NCI-H82 treated with DMSO at 0.1 percent for 48 hours (cell line): ENCODE measurements around the gene FN3K.

Experiments used
- DNase-seq: peaks from one replicate; lab custom pipeline; 2025; ENCODE audit not compliant: unreplicated experiment; lab: John Stamatoyannopoulos, UW

The FN3K gene

DNA sequence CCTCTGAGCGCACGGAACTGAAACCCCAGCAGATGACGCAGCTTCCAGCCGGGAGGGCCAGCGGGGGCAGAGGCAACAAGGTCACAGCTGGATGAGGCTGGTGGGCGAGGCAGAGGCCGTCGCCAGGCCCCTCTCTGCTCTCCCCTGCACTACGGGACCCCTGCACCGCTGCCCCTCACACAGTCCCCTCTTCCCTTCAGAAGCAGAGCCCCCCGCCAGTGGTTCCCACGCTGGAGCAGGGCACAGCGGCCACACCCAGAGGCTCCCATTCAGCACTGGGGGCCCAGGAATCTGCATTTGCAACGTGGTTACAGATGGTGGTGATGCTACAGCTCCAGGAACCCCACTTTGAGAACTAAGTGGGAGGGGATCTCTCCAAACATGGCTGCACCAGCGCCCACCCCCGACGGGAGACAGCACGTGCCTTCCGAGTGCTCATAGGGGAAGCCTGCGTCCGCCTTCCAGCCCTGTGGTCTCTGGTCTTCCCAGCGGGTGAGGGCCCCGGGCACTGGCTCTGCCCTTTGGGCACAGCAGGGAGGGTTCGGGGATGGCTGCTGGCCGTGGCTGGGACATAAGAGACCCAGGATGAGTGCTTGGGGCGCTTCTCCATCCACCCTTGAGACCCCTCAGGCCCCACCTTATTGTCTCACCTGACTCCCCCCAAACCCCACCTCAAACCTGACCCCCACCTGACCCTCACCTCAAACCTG is 32.2 kb upstream of the FN3K start:
- DNase-seq, result no peak

DNA sequence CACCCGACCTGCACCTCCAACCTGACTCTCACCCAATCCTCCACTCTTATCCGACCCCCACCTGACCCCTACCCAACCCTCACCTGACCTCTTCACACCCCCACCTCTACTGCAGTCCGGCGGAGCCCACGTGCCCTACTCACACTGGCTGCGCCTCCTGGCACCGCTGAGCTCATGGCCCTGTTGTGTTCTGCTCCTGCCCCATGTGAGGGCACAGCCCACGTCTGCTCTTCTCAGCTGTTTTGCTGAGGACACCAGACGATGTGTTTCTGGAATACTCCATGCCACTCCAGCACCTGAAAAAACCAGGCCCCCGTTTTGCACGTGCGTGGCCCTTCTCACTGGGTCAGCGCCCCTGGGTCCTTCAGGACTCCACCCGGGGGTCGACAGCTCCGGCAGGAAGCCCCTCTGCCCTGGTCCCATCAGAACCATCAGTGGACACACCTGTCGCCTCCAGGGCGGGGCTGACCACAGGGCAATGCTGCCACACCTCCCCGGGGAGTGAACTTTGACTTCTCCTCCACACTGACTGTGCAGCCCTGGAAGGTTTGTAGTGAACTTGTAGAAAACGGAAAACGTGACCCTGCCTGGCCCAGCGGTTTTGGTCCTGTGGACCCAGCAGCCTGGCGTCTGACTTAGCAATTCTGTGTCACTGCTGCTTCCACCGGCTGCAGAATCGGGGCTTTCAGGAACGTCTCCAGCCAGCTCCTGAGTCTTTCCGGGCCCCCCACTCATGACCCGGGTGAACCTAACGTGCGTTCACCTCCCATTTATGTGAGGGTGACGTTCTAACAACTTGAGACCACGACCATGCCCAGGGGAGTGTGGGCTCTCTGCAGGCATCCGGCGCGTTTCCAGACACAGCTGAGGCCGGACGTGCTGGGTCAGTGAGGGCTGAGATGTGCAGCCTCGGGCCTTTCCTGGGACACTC is 31.2 kb upstream of the FN3K start:
- no peak for DNase-seq

DNA sequence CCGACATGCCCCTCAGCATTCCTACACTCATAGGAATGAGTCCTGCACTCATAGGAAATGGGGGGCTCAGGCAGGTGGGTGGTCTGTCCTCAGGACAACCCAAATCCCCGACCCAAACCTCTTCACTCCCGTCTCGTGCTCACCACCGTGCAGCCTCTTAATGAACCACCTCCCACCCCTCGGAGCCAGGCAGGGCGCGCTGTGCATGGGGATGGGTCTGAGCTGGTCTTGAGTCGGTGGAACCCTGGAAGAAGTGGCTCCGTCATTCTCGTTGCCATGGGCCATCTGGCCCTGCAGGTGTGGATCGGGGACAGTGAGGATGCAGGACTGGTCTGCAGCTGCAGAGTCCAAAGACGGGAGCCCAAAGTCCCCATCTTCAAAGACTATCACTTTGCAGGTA is 30.5 kb upstream of the FN3K start:
- no peak for DNase-seq

DNA sequence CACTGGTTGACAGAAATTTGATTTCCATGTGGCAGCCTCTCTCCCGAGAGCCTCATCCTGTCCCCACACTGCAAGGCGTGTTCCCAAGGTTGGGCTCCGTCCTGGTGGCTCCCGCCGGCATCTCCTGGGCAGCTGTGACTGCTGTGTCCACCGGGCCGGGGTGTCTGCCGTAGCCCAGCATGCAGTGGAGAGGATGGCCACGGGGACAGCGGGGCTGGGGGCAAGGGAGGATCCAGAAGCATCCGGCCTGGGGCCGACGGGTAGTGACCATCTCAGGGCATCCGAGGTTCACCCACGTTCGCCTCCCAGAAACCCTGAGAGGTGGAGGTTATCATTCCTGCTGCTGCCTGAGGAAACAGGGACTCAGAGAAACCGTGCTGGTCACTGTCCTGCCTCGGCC is 29.7 kb upstream of the FN3K start:
- DNase-seq, result no peak

DNA sequence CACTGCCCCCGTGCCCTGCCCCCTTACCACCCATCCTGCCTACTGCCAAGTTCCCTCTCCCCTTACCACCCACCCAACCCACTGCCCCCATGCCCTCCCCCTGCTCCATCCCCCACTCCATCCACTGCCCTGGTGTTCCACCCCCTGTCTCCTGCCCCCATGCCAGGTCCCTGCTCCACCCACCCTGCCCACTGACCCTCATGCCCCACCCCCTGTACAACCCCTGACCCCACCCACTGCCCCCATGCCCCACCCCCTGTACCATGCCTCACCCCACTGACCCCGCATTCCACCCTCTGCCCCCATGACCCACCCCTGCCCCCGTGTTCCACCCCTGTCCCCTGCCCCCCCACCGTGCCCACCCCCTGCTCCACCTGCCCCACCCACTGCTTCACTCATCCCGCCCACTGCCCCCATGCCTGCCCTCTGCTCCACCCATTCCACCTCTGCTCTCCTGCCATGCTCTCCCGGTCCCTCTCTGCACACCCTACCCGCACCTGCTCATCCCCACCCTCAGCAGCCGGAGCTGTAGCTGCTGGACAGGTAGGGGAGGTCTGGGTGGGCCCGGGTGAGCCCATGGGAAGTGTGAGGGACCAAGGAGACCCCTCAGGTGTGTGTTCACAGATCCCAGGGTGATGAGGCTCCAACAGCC is 26.3 kb upstream of the FN3K start:
- no peak for DNase-seq

DNA sequence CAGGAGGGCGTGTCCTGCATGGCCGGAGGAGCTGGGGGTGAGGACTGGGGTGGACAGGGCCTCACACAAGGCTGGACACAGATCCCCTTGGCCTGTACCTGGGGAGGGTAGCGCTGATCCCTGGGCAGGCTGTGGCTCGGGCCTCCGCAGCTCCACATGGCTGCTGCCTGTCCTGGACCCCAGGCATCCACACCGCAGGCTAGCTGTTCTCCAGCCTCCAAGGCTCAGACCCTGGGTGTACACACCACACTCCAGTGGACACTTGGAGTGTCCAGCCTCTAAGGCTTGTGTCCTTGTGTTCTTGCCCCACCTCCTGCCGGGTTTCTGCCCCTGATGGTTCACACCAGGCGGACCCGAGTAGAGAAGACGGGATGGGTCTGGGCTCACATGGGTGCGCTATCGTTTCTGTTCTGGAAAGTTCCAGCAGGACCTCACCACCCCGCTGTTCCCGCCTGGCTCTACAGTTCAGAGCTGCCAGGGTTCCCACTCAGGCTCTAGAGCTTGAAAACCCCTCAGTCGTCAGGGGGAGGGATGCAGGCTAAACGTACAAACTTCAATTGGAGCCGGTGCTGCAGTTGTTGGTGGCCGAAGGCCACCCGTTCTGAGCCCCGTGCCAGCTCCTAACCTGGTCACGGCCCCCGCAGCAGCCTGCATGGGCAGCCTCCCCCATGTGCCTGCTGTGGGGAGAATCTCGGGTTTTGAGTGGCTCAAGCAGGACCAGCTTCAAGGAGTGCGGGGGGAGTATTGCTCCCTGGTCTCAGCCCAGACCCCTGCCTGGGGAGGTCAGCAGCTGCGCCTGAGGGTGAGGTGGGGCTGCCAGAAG is 25.5 kb upstream of the FN3K start:
- no peak for DNase-seq

DNA sequence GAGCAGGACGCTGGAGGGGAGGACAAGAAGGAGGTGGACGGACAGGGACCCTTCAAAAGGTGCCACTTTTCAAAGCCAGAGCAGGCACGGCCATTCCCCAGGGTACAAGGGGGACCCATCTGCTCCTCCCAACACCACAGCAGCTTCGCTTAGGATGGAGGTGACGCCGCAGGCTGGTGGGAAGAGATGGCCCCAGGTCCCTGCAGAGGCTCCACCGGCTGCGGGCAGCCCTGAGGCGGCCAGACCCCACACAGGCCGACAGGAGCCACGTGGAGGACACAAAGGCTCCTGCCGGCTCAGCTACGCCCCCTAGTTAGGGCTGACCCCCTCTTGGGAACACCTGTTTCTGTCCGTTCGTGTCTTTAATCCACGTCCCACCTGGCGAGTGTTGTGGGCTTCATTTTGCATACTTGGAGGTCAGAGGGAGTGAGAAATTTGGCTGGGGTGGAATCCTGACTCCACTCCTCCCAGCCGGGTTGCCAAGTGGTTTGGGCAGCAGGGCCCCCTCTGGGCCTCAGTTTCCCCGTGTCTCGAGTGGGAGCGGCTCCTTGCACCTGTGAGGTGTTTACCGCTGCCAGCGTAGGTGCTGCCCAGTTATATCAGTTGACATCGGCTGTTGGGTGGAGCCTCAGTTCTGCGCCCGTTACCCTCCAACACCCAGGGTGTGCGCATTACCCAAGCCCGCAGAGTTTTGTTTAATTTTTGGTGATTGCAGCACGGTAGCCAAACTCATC is 24.7 kb upstream of the FN3K start:
- no peak for DNase-seq

DNA sequence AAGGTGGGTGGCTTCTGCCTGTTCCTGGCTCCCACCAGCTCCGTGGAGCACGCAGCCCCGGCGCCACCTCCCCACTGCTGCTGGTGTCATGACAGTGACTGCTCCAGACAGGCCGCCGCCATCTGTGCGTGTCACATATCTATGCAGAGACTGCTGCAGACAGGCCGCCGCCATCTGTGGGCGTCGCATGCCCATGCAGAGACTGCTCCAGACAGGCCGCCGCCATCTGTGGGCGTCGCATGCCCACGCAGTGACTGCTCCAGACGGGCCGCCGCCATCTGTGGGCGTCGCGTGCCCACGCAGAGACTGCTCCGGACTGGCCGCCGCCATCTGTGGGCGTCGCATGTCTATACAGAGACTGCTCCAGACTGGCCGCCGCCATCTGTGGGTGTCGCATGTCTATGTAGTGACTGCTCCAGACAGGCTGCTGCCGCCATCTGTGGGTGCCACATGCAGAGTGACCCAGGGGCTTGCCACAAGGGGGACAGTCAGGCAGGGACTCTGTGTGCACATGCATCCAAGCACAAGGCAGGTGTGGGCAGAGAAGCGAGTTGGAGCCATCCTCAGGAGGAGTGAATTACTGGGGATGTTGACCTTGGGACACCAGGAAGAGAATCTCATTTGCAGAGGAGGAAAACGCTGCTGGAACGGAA is 22.2 kb upstream of the FN3K start:
- no peak for DNase-seq

DNA sequence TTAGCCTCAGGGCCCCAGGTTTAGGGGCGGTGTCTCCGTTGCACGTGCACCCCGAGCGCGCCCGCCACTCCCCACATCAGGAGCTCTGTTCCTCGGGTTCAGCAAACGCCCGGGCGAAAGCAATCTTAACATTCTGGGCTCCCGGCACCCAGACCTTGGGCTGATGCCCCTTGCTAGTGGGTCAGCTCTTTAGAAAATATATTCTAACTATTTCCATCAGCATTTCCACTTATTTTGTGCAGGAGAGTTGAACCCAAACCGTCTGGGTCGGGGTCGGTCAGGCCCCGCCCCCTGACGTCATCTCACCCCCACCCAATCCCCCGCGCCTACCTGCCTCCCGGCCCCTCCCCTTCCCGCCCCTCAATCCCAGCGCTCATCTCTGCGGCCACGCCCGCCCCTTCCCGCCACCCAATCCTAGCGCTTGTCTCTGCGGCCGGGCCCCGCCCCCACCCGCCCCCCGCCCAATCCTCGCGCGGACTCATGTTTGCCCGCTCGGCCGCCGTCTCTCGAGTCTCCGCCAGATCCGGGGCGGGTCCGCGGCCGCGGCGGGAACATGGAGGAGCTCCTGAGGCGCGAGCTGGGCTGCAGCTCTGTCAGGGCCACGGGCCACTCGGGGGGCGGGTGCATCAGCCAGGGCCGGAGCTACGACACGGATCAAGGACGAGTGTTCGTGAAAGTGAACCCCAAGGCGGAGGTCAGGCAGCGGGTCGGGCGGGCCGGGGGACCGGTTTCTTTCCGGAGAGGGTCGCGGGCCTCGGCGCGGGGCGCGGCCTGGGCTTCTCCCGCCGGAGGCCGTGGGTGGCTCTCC is 19.0 kb upstream of the FN3K start, which contains the start of gene FN3KRP:
Gene FN3KRP (plus strand): TSS at position 504 of the 808 bp plus-strand sequence. CDS start 50 bp downstream, at position 554.
- peak; percentile 82 for DNase-seq

DNA sequence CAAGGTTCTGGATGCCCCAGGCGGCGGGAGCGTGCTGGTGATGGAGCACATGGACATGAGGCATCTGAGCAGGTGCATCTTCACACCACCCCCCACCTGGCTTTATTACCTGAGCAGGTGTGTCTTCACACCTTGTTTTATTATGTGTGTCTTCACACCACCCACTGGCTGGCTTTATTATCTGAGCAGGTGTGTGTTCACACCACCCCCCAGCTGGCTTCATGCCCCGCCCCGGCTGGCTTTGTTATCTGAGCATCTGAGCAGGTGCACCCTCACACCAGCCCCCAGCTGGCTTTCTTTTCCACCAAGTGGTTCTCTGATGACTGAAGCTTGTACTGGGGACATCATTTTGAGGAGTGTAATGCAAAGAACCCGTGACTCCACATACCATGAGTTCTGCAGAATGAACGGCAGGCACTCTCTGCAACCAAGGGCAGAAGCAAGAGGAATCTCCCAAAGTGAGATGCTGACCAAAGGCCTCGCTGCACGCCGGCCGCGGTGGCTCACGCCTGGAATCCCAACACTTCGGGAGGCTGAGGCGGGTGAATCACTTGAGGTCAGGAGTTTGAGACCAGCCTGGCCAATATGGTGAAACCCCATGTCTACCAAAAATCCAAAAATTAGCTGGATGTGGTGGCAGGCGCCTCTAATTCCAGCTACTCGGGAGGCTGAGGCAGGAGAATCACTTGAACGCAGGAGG is 16.3 kb upstream of the FN3K start:
- no peak for DNase-seq

DNA sequence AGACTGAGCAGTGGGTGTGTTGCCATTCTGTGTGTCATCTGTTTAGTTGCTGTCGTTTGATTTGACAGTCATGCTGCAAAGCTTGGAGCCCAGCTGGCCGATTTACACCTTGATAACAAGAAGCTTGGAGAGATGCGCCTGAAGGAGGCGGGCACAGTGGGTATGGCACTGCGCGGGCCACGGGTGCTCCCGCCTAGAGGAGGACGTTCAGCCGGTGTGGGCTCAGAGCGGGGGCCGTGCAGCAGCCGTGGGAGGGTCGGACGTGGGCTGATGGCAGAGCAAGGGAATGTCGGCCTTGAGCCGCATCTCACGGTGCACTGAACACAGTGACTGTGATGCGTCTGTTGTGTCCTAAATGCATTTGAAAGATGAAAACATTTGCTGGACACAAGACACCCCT is 15.2 kb upstream of the FN3K start:
- DNase-seq, result no peak

DNA sequence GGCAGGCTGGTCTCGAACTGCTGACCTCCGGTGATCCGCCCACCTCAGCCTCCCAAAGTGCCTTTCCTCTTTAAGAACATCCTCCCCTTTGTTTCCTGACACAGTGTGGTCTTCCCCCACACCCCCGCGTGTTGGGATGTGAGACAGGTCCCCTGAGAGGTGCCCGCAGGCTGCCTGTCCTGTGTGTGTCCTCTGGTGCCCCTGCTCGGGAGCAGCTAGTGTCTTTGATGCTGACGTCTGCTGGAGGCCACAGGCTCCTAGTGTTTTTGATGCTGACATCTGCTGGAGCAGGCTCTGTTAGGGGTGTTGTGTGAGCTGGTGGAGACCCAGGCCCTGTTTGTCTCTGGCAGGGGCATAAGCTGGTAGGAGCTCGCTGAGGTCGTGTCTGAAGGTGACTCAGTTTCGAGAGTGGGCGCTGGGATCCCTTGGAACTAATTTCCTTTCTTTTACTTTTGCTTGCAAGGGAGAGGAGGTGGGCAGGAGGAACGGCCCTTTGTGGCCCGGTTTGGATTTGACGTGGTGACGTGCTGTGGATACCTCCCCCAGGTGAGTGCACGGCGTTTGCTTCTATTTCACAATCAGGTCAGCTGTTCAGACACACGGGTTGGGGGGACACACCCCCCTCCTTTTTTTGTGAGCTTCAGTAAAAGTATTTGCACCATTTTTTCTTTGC is 12.9 kb upstream of the FN3K start:
- DNase-seq, result no peak

DNA sequence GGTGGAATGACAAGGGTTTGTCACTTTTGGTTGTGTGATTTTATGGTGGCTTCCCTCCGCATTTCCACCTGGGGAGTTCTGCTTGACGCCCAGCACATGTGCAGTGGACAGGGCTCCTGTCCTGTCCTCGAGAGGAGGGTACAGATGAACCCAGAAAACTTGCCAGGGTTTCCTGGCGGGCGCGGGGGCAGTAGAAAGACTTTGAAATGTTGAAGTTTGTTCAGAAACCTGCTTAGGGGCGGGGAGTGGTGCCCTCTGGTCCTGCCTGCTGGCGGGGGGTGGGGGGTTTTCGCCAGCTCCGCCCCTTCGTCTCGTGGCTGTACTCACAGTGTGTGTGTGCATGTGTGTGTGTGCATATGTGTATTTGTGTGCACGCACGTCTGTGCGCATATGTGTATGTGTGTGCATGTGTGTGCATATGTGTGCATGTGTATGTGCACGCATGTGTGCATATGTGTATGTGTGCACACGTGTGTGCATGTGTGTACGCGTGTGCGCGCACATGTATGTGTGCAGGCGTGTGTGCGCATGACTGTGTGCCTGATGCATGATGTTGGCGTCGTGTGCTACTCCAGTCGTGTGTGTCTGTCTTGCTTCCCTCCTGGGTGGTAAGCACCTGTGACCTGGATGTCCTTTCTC is 12.1 kb upstream of the FN3K start:
- DNase-seq, result no peak

DNA sequence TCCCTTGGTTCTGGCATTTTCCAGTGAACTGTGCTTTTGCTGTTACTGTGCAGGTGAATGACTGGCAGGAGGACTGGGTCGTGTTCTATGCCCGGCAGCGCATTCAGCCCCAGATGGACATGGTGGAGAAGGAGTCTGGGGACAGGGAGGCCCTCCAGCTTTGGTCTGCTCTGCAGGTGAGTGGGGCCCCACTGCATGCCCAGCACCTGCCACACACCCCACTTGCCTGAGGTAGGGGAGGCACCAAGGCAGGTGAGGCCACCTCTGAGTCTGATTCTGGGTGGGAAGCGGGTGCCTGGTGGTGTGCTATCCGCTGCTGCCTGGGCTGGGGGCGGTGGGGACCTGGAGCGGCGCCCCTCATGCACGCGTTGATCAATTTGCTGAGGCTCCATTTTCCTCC is 9.0 kb upstream of the FN3K start:
- no peak for DNase-seq

DNA sequence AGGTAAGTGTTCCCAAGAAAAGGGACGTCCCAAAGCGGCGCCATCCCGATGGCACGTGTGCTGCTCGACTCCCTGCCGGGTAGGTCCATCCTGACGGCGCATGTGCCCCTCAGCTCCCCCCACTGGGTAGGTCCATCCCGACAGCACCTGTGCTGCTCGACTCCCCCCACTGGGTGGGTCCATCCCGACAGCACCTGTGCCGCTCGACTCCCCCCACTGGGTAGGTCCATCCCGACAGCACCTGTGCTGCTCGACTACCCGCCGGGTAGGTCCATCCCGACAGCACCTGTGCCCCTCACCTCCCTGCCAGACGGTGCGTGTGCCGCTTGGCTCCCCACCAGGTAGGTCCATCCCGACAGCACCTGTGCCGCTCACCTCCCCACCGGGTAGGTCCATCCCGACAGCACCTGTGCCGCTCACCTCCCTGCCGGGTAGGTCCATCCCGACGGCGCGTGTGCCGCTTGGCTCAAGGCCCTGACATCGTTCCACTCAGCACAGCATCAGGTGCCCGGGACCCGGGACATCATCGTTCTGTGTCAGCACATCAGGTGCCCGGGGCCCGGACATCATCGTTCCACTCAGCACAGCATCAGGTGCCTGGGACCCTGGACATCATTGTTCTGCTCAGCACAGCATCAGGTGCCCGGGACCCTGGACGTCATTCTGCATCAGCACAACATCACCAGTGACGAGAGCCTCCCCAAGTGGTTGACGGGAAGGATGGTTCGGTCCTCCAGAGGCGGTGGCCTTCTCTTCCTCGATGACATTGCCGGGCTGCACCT is 5.7 kb upstream of the FN3K start:
- no peak for DNase-seq

DNA sequence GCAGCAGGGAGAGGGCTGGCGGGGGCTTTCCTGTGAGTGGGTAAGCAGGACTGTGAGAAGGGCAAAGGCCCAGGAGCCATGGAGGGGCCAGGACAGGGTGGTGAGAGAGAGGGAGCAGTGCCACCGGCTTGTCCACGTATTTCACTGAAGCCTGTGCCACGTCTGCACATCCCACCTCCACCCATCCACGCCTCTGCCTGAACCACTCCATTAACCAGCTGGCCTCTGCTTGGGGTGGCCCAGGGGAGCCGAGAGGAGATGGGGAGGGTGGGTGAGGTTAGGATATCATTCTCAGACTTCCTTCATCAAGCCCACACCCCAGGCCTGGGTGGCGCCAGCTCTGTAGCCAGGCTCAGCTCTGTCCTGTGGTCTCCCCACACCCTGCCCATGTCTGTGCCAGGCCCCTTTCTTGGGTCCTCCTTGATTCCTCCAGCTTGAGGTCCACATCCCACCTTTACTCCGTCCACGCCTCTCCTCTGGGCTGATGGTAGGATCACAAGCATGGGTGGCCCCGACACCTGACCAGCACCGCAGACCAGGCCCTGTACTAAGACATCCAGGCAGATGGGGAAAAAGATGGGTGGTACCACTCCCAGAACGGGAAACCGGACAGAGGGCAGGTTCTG is 3.2 kb upstream of the FN3K start:
- DNase-seq, result no peak
